ENCODE results near the gene SLCO3A1. TPM values are rescaled to one million over a fixed set of nuclear protein-coding genes. Genes with fewer than 3 reads are reported as not detected.
A peak's percentile ranks its signal among the peaks of the same experiment; 100 is the strongest.

SLCO3A1 gene
- total and polyA plus RNA-seq, 5 experiments from 2014 or later: 9.3 to 12.9 (median 11.8) TPM

- Mint-ChIP-seq H3K4me1 (peaks cover 0 to 5% (median under 1%) of the 10 kb centered on the region in 4 donors), H3K27me3 (no peaks in the 10 kb centered on the region), H3K27ac (peak overlapping the region in 1 of 10 donors; percentile 20), H3K4me3 (no peak overlapping the region), H3K36me3 (peaks cover 6 to 13% (median 11%) of the 10 kb centered on the region in 3 donors), H3K9me3 (peaks cover 0 to 3% (median 2%) of the 10 kb centered on the region in 9 donors)
- DNase-seq: no peak
- POLR2A ChIA-PET: no interaction called here
- no peak for ATAC-seq
These were observed 287.3 kb downstream of the SLCO3A1 start for GRCh38 chr15:92140796-92141195.

GRCh38 chr15:92141607-92142006, 288.1 kb downstream of the SLCO3A1 start:
- peaks cover 0 to 5% (median 0%) of the 10 kb centered on the region in 4 donors for H3K4me1 Mint-ChIP-seq
- no peak for DNase-seq
- no peaks in the 10 kb centered on the region for H3K27me3 Mint-ChIP-seq
- H3K4me3 Mint-ChIP-seq: no peak overlapping the region
- no peak for ATAC-seq
- no peak overlapping the region for H3K27ac Mint-ChIP-seq
- POLR2A ChIA-PET: no interaction called here
- peaks cover 4 to 15% (median 14%) of the 10 kb centered on the region in 3 donors for H3K36me3 Mint-ChIP-seq
- H3K9me3 Mint-ChIP-seq: peaks cover 0 to 2% (median under 1%) of the 10 kb centered on the region in 9 donors

GRCh38 chr15:92142242-92143232, 289.0 kb downstream of the SLCO3A1 start:
- DNase-seq (no peak), ATAC-seq (no peak)
- Mint-ChIP-seq H3K4me1 (peaks cover 0 to 5% (median 0%) of the 10 kb centered on the region in 4 donors), H3K27ac (no peak overlapping the region), H3K36me3 (peaks cover 4 to 16% (median 12%) of the 10 kb centered on the region in 3 donors), H3K27me3 (no peaks in the 10 kb centered on the region), H3K4me3 (no peak overlapping the region), H3K9me3 (peaks cover 0 to 2% (median 0%) of the 10 kb centered on the region in 9 donors)
- POLR2A ChIA-PET: no interaction called here

- Mint-ChIP-seq H3K27ac (no peak overlapping the region), H3K4me1 (peaks cover 0 to 5% (median 0%) of the 10 kb centered on the region in 4 donors), H3K4me3 (no peak overlapping the region), H3K9me3 (peaks cover 0 to 2% (median 0%) of the 10 kb centered on the region in 9 donors), H3K36me3 (peaks cover 6 to 22% (median 12%) of the 10 kb centered on the region in 3 donors), H3K27me3 (no peaks in the 10 kb centered on the region)
- ATAC-seq (no peak), DNase-seq (no peak)
- POLR2A ChIA-PET: no interaction called here
These were observed 290.3 kb downstream of the SLCO3A1 start for GRCh38 chr15:92143765-92144164.

DNA sequence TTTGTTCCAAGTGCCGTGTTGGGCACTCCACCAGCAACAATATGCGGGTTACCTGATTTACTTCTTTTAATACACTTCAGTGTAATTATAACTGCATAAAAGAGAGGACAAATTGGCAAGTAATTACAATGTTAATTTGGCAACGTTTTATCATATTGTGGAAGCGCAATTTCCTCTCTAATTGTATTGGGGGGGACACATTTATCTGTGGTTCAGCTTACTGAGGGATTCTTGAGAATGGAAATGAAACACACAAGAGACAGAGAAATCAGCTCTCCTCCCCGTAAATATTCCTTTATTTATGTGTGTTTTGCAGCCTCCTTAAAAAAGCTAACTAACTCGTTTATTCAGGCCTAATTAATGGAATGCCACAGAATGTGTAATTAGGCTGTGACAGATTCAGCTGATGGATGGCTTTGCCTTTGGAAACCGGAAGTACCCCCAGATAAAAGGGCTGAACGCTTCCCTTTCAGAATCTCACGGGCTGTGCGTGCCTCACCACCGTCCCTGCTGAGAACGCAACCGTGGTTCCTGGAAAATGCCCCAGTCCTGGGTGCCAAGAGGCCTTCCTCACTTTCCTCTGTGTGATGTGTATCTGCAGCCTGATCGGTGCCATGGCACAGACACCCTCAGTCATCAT, 293.1 kb downstream of the SLCO3A1 start:
- Mint-ChIP-seq H3K27me3 (no peaks in the 10 kb centered on the region), H3K4me1 (peaks cover 0 to 3% (median 0%) of the 10 kb centered on the region in 4 donors), H3K9me3 (peaks cover 0 to under 1% (median 0%) of the 10 kb centered on the region in 9 donors), H3K36me3 (peaks cover 21 to 45% (median 25%) of the 10 kb centered on the region in 3 donors), H3K27ac (peak overlapping the region in 1 of 10 donors; percentile 10), H3K4me3 (no peak overlapping the region)
- POLR2A ChIA-PET: no interaction called here
- ATAC-seq (no peak), DNase-seq (no peak)

GRCh38 chr15:92149029-92149428, 295.5 kb downstream of the SLCO3A1 start:
- no peaks in the 10 kb centered on the region for H3K9me3 Mint-ChIP-seq
- DNase-seq: no peak
- POLR2A ChIA-PET: no interaction called here
- no peak for ATAC-seq
- H3K27ac Mint-ChIP-seq: no peak overlapping the region
- peaks cover 22 to 60% (median 35%) of the 10 kb centered on the region in 3 donors for H3K36me3 Mint-ChIP-seq
- H3K27me3 Mint-ChIP-seq: no peaks in the 10 kb centered on the region
- H3K4me1 Mint-ChIP-seq: peaks cover 0 to 3% (median 0%) of the 10 kb centered on the region in 4 donors
- H3K4me3 Mint-ChIP-seq: no peak overlapping the region

GRCh38 chr15:92149465-92149864, 296.0 kb downstream of the SLCO3A1 start:
- Mint-ChIP-seq H3K4me1 (peaks cover 0 to 4% (median 0%) of the 10 kb centered on the region in 4 donors), H3K9me3 (no peaks in the 10 kb centered on the region), H3K36me3 (peaks cover 22 to 64% (median 40%) of the 10 kb centered on the region in 3 donors), H3K27ac (no peak overlapping the region), H3K27me3 (no peaks in the 10 kb centered on the region), H3K4me3 (no peak overlapping the region)
- POLR2A ChIA-PET: no interaction called here
- no peak for ATAC-seq
- DNase-seq: no peak

- DNase-seq (no peak), ATAC-seq (no peak)
- H3K27me3 Mint-ChIP-seq: no peaks in the 10 kb centered on the region
- H3K9me3 Mint-ChIP-seq: no peaks in the 10 kb centered on the region
- H3K4me1 Mint-ChIP-seq: peaks cover 0 to 5% (median 0%) of the 10 kb centered on the region in 4 donors
- H3K36me3 Mint-ChIP-seq: peaks cover 22 to 59% (median 37%) of the 10 kb centered on the region in 3 donors
- H3K27ac Mint-ChIP-seq: no peak overlapping the region
- H3K4me3 Mint-ChIP-seq: no peak overlapping the region
- POLR2A ChIA-PET: no interaction called here
These were observed 297.7 kb downstream of the SLCO3A1 start for GRCh38 chr15:92151168-92151567.

DNA sequence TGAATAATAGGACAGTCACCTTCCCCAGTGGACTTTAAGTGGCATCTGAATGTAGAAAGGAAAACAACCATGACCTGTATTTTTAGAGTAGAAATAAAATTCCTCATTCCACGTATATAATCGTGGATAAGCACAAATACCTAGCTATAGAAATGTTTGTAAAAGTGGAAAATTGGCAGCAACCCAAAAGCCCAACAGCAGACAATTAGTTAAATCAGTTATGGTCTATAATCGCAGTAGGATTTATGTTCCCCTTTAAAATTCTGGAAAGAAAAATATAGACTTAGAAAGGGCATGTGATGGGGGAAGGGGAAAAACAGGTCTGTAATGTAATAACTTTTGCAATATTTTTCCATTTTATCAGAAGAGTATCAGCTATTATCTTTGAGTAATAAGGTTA, 298.2 kb downstream of the SLCO3A1 start:
- no peak for DNase-seq
- no peak overlapping the region for H3K4me3 Mint-ChIP-seq

GRCh38 chr15:92152983-92153382, 299.5 kb downstream of the SLCO3A1 start:
- Mint-ChIP-seq H3K4me1 (peaks cover 0 to 5% (median 0%) of the 10 kb centered on the region in 4 donors), H3K36me3 (peaks cover 22 to 56% (median 35%) of the 10 kb centered on the region in 3 donors), H3K9me3 (no peaks in the 10 kb centered on the region), H3K4me3 (no peak overlapping the region), H3K27ac (no peak overlapping the region), H3K27me3 (no peaks in the 10 kb centered on the region)
- POLR2A ChIA-PET: no interaction called here
- DNase-seq: no peak
- no peak for ATAC-seq

More for the DNA sequence above, 298.2 kb downstream of the SLCO3A1 start:
- Mint-ChIP-seq H3K9me3 (no peaks in the 10 kb centered on the region), H3K36me3 (peaks cover 22 to 56% (median 35%) of the 10 kb centered on the region in 3 donors), H3K27ac (no peak overlapping the region), H3K4me1 (peaks cover 0 to 5% (median 0%) of the 10 kb centered on the region in 4 donors), H3K27me3 (no peaks in the 10 kb centered on the region)
- ATAC-seq: no peak
- POLR2A ChIA-PET: no interaction called here

- POLR2A ChIA-PET: no interaction called here
- Mint-ChIP-seq H3K27me3 (no peaks in the 10 kb centered on the region), H3K4me1 (peaks cover 0 to 5% (median under 1%) of the 10 kb centered on the region in 4 donors), H3K4me3 (no peak overlapping the region), H3K36me3 (peaks cover 21 to 56% (median 35%) of the 10 kb centered on the region in 3 donors), H3K9me3 (no peaks in the 10 kb centered on the region), H3K27ac (peak overlapping the region in 1 of 10 donors; percentile 16)
- ATAC-seq (no peak), DNase-seq (no peak)
These were observed 300.1 kb downstream of the SLCO3A1 start for GRCh38 chr15:92153620-92154019.

GRCh38 chr15:92155934-92156333, 302.4 kb downstream of the SLCO3A1 start:
- Mint-ChIP-seq H3K36me3 (peaks cover 11 to 37% (median 18%) of the 10 kb centered on the region in 3 donors), H3K27ac (no peak overlapping the region), H3K4me1 (peaks cover under 1 to 6% (median 3%) of the 10 kb centered on the region in 4 donors), H3K4me3 (no peak overlapping the region), H3K9me3 (no peaks in the 10 kb centered on the region), H3K27me3 (no peaks in the 10 kb centered on the region)
- ATAC-seq (no peak), DNase-seq (no peak)
- POLR2A ChIA-PET: no interaction called here
